B cell (primary cell): ENCODE data around the gene SLC35F2.

Experiments
- CTCF ChIP-seq: fragments of 200-600 bp; IDR thresholded peaks from one replicate; pipeline ENCODE4 v1.8.0; 2022; ENCODE audit warnings: antibody characterized with exemption, mild to moderate bottlenecking
- EZH2 ChIP-seq: IDR thresholded peaks from 2 replicates; pipeline ENCODE4 v1.6.1; 2012; ENCODE audit warnings: borderline replicate concordance, low read depth, mild to moderate bottlenecking, moderate library complexity, low read length; ENCODE audit not compliant: insufficient read depth, poor library complexity, severe bottlenecking

GRCh38 chr11:107840129-107840484 is 18.5 kb downstream of the SLC35F2 start:
- TF ChIP-seq CTCF = no peak
- TF ChIP-seq EZH2 = no peak
